Effector memory CD8-positive, alpha-beta T cell (primary cell): ENCODE data around the gene ZNF541.

Source experiments
- ATAC-seq: fragments of 150-1000 bp; cut with Tn5 transposase; replicated peaks from 2 replicates; pipeline ENCODE4 v1.10.0; 2021; ENCODE audit warnings: mild to moderate bottlenecking, moderate library complexity
- DNase-seq, 3 experiments: peaks; one replicate each; pipeline ENCODE4 v3.0.0; 2021
- H3K27ac Mint-ChIP-seq, 2 donors: one replicate each; pipeline ENCODE4 v1.8.0; 2022; ENCODE audit warnings: mild to moderate bottlenecking in 2 of 2, mixed read lengths in 2 of 2, moderate library complexity in 2 of 2
- H3K27me3 Mint-ChIP-seq, 2 donors: one replicate each; pipeline ENCODE4 v1.8.0; 2022; ENCODE audit warnings: mixed read lengths in 2 of 2
- H3K36me3 Mint-ChIP-seq: one replicate; pipeline ENCODE4 v1.8.0; 2022; ENCODE audit warnings: mild to moderate bottlenecking, moderate library complexity, mixed read lengths; ENCODE audit not compliant: insufficient read depth
- H3K4me1 Mint-ChIP-seq, 2 donors: one replicate each; pipeline ENCODE4 v1.8.0; 2022; ENCODE audit warnings: low read depth in 2 of 2, mixed read lengths in 2 of 2
- H3K4me3 Mint-ChIP-seq, 2 donors: one replicate each; pipeline ENCODE4 v1.8.0; 2022; ENCODE audit warnings: mild to moderate bottlenecking in 2 of 2, mixed read lengths in 2 of 2, moderate library complexity in 2 of 2
- H3K9me3 Mint-ChIP-seq, 2 donors: one replicate each; pipeline ENCODE4 v1.8.0; 2022; ENCODE audit warnings: mixed read lengths in 2 of 2

ZNF541 gene

GRCh38 chr19:47547199-47547598, 25.7 kb downstream of the ZNF541 start:
- Mint-ChIP-seq H3K4me1 (peaks cover 2% of the 10 kb centered on the region in 2 donors), H3K36me3 (peaks cover 3% of the 10 kb centered on the region), H3K27me3 (no peaks in the 10 kb centered on the region), H3K27ac (no peak overlapping the region), H3K9me3 (no peaks in the 10 kb centered on the region), H3K4me3 (no peak overlapping the region)
- ATAC-seq (no peak), DNase-seq (no peak)

DNA sequence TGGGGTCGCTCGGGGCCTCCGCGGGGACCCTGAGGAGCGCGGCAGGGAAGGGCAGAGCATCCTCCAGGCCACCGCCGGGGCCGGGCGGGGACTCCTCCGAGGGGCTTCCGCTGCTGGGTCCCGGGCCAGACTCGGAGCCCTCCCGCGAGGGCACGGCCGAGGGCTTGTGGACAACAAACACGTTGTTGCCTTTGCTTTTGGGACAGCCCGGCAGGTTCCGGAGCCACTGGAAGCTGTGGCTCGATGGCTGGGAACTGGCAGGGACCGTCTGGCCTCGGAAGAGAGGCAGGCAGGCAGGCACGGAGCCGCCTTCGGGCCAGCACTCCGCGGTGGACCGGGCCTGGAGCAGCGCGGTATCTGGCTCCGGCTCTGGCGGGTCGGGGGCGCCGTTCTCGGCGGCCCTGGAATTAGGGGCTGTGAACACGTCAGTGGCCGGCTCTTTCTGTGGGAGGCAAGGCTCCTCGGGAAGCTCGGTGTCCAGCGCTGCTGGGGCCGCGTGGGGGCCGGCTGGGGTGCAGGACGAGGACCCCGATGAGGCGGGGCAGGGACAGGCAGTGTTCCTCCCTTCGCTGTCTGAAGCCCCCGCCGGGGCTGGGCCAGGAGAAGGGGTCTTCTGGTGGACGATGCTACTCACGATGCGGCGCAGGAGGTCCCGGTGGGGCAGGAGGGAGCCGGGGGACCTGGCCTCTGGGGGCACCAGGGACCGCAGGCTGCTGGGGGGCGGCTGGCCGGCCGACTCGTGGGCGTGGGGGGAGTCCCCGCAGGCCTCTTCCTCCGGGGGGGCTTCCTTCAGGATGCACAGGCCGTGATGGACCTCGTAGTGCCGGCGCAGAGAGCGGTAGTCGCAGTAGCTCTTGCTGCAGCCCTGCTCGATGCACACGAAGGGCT, 27.6 kb downstream of the ZNF541 start:
- Mint-ChIP-seq H3K9me3 (no peaks in the 10 kb centered on the region), H3K36me3 (peaks cover 8% of the 10 kb centered on the region), H3K4me3 (peak overlapping the region in 1 of 2 donors; percentile 4), H3K27ac (no peak overlapping the region), H3K4me1 (peaks cover 14 to 18% of the 10 kb centered on the region in 2 donors), H3K27me3 (no peaks in the 10 kb centered on the region)
- DNase-seq (no peak), ATAC-seq (no peak)

DNA sequence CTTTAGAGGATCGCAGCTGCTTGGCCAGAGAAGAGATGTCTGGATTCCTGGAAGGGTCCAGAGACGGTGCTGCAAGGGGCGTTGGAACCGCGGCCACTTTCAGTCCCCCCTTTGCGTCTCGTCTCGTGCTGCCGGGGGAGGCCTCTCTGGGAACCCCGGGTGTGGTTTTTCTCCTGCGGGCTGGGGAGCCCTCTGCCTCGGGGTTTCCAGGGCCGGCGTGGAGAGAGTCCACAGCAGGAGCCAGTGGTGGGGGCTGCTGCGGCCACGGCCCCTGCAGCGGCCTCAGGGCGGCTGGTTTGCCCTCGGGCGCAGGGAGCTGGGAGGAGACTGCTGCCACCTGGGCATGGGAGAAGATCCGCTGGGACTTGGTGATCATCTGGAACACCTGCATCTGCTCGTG, 28.5 kb downstream of the ZNF541 start:
- ATAC-seq (no peak), DNase-seq (no peak)
- H3K27ac Mint-ChIP-seq: no peak overlapping the region
- H3K4me3 Mint-ChIP-seq: peak overlapping the region in 1 of 2 donors; percentile 49
- H3K4me1 Mint-ChIP-seq: peaks cover 22 to 26% of the 10 kb centered on the region in 2 donors
- H3K9me3 Mint-ChIP-seq: no peaks in the 10 kb centered on the region
- no peaks in the 10 kb centered on the region for H3K27me3 Mint-ChIP-seq
- H3K36me3 Mint-ChIP-seq: peaks cover 17% of the 10 kb centered on the region

DNA sequence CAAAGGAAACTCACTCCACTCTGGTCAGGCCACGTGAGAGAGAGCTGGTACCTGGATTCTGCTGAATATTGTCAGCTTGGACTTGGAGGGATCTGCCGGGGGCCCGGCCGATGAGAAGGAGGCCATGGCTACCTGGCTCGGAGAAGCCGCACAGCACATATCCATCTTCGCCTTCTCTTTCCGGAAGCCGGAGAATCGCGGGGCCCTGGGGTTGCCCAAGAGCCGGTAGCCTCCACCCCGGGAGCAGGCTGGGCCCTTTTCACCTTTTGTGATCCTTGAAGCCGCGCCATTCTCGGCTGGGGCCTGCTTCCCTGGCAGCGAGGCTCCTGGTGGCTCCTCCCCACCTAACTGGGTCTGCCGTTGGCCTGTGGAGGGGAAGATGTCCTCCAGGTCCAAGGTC, 28.9 kb downstream of the ZNF541 start:
- Mint-ChIP-seq H3K9me3 (no peaks in the 10 kb centered on the region), H3K36me3 (peaks cover 18% of the 10 kb centered on the region), H3K27me3 (no peaks in the 10 kb centered on the region), H3K4me3 (peak overlapping the region; percentile 22 to 49), H3K27ac (no peak overlapping the region), H3K4me1 (peaks cover 25 to 28% of the 10 kb centered on the region in 2 donors)
- DNase-seq (no peak), ATAC-seq (no peak)

DNA sequence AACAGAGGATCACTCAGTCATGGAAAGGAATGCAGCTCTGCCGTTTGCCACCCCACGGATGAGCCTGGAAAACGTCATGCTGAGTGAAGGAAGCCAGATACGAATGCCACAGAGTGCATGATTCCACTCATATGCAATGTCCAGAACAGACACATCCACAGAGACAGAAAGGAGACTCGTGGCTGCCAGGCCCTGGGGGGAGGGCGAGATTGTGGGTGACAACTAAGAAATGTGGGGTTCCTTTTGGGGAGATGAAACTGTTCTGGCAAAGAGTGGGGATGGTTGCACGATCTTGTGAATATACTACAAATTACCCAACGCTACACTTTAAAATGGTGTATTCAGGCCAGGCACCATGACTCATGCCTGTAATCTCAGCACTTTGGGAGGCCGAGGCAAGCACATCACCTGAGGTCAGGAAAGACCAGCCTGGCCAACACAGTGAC, 30.9 kb downstream of the ZNF541 start:
- no peaks in the 10 kb centered on the region for H3K27me3 Mint-ChIP-seq
- H3K27ac Mint-ChIP-seq: peak overlapping the region; percentile 95 to 98
- H3K4me1 Mint-ChIP-seq: peaks cover 28% of the 10 kb centered on the region in 2 donors
- H3K9me3 Mint-ChIP-seq: no peaks in the 10 kb centered on the region
- peaks cover 15% of the 10 kb centered on the region for H3K36me3 Mint-ChIP-seq
- peak; percentile 0 for ATAC-seq
- H3K4me3 Mint-ChIP-seq: peak overlapping the region; percentile 63 to 71
- no peak for DNase-seq

DNA sequence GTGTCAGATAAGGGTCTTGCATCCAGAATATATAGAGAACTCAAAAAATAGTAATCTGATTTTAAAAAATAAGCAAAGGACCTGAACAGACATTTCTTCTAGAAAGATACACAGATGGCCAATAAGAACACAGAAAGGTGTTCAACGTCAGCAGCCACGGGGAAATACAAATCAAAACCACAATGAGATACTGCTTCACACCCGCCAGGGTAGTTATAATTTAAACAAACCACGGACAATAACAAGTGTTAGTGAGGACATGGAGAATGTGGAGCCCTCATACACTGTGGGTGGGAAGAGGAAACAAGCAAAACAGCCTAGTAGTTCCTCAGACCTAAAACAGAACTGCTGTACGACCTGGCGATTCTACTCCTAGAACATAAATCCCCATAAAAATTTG, 31.4 kb downstream of the ZNF541 start:
- H3K4me3 Mint-ChIP-seq: peak overlapping the region; percentile 63 to 74
- H3K36me3 Mint-ChIP-seq: peaks cover 15% of the 10 kb centered on the region
- no peaks in the 10 kb centered on the region for H3K27me3 Mint-ChIP-seq
- peak; percentile 59 to 68 (median 65) for DNase-seq
- peak overlapping the region; percentile 95 to 98 for H3K27ac Mint-ChIP-seq
- peak; percentile 87 for ATAC-seq
- no peaks in the 10 kb centered on the region for H3K9me3 Mint-ChIP-seq
- peaks cover 28% of the 10 kb centered on the region in 2 donors for H3K4me1 Mint-ChIP-seq

GRCh38 chr19:47540748-47541147, 32.2 kb downstream of the ZNF541 start:
- peak overlapping the region; percentile 95 to 98 for H3K27ac Mint-ChIP-seq
- ATAC-seq (no peak), DNase-seq (no peak)
- peaks cover 28% of the 10 kb centered on the region in 2 donors for H3K4me1 Mint-ChIP-seq
- H3K36me3 Mint-ChIP-seq: peaks cover 15% of the 10 kb centered on the region
- H3K27me3 Mint-ChIP-seq: no peaks in the 10 kb centered on the region
- peak overlapping the region; percentile 63 to 74 for H3K4me3 Mint-ChIP-seq
- no peaks in the 10 kb centered on the region for H3K9me3 Mint-ChIP-seq

DNA sequence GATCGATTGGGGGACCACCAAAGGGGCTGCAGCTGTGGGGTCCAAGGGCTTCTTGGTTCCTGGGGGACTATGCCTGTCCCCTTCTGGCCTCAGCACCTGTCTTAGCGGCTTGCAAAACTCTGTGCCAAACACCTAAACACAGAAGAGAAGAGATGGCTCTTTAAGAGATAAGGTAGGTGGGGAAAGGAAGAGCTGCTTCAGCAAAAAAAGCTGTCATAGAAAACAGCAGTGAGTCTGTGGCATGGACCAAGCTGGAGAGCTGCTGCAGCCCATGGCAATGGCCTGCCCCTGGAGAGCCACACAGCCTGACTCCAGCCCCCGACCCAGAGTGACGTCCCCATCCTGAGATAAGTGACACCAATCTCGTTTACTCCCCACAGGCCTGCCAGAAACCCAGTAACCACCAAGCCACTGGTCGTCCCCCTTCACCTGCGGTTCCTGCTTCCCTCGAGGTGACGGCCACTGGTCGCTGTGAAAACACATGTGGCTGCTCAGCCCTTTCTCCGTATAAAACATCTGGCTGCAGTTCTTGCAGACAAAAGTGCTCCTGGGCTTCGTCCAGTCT, 33.1 kb downstream of the ZNF541 start:
- Mint-ChIP-seq H3K27me3 (no peaks in the 10 kb centered on the region), H3K27ac (peak overlapping the region; percentile 95 to 98), H3K4me3 (peak overlapping the region; percentile 63 to 74)

DNA sequence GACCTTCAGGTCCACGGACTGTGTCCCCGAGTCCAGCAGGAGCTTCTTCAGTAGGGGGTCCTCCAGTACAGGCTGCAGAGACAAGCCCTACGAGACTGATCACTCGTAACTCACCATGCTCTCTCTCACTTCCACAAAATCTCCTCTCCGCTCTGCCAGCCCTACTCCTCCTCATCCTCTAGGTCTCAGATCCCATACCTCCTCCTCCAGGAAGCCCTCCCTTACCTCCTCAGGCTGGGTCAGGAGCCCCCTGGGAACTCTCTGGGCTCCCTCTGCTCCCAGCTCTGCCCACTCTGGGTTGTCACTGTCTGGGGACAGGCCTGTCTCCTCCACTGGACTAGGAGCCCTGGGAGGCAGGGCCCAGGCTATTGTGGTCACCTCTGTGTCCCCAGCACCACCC, 34.1 kb downstream of the ZNF541 start:
- ATAC-seq (no peak), DNase-seq (no peak)
- no peaks in the 10 kb centered on the region for H3K27me3 Mint-ChIP-seq
- H3K4me1 Mint-ChIP-seq: peaks cover 28% of the 10 kb centered on the region in 2 donors
- H3K36me3 Mint-ChIP-seq: peaks cover 15% of the 10 kb centered on the region
- peak overlapping the region in 1 of 2 donors; percentile 74 for H3K4me3 Mint-ChIP-seq
- no peaks in the 10 kb centered on the region for H3K9me3 Mint-ChIP-seq
- peak overlapping the region; percentile 95 to 98 for H3K27ac Mint-ChIP-seq

More for the DNA sequence above, 33.1 kb downstream of the ZNF541 start:
- Mint-ChIP-seq H3K4me1 (peaks cover 28% of the 10 kb centered on the region in 2 donors), H3K9me3 (no peaks in the 10 kb centered on the region), H3K36me3 (peaks cover 15% of the 10 kb centered on the region)
- DNase-seq: peak; percentile 46 to 66 (median 63)
- ATAC-seq: peak; percentile 70

GRCh38 chr19:47537493-47537892, 35.5 kb downstream of the ZNF541 start:
- DNase-seq (no peak), ATAC-seq (no peak)
- H3K27me3 Mint-ChIP-seq: no peaks in the 10 kb centered on the region
- H3K36me3 Mint-ChIP-seq: peaks cover 15% of the 10 kb centered on the region
- peaks cover 28% of the 10 kb centered on the region in 2 donors for H3K4me1 Mint-ChIP-seq
- H3K9me3 Mint-ChIP-seq: no peaks in the 10 kb centered on the region
- H3K4me3 Mint-ChIP-seq: no peak overlapping the region
- H3K27ac Mint-ChIP-seq: peak overlapping the region in 1 of 2 donors; percentile 83

GRCh38 chr19:47534628-47535027, 38.3 kb downstream of the ZNF541 start:
- no peaks in the 10 kb centered on the region for H3K27me3 Mint-ChIP-seq
- no peak for DNase-seq
- peaks cover 4 to 7% of the 10 kb centered on the region in 2 donors for H3K4me1 Mint-ChIP-seq
- no peak overlapping the region for H3K27ac Mint-ChIP-seq
- no peaks in the 10 kb centered on the region for H3K9me3 Mint-ChIP-seq
- no peak overlapping the region for H3K4me3 Mint-ChIP-seq
- no peak for ATAC-seq
- H3K36me3 Mint-ChIP-seq: peaks cover 3% of the 10 kb centered on the region

- Mint-ChIP-seq H3K36me3 (no peaks in the 10 kb centered on the region), H3K4me1 (no peaks in the 10 kb centered on the region), H3K27ac (no peak overlapping the region), H3K4me3 (no peak overlapping the region), H3K9me3 (no peaks in the 10 kb centered on the region), H3K27me3 (no peaks in the 10 kb centered on the region)
- ATAC-seq: no peak
- DNase-seq: no peak
These were observed 41.1 kb downstream of the ZNF541 start for GRCh38 chr19:47531640-47532387.

- ATAC-seq (no peak), DNase-seq (no peak)
- Mint-ChIP-seq H3K4me1 (no peaks in the 10 kb centered on the region), H3K36me3 (no peaks in the 10 kb centered on the region), H3K9me3 (no peaks in the 10 kb centered on the region), H3K4me3 (no peak overlapping the region), H3K27ac (no peak overlapping the region), H3K27me3 (no peaks in the 10 kb centered on the region)
These were observed 43.8 kb downstream of the ZNF541 start for GRCh38 chr19:47529018-47529742.
